GF-D8 (cell line): Measurements from ENCODE around the gene PPDPF.
"Not testable (repeated sequence)": the region's sequence is repeated elsewhere in the genome, so short reads cannot be mapped to it uniquely, and the experiment has no call there.

Experiments used
- DNase-seq: peaks from one replicate; lab custom pipeline; 2025; lab: John Stamatoyannopoulos, UW

PPDPF gene, protein sequence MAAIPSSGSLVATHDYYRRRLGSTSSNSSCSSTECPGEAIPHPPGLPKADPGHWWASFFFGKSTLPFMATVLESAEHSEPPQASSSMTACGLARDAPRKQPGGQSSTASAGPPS

DNA sequence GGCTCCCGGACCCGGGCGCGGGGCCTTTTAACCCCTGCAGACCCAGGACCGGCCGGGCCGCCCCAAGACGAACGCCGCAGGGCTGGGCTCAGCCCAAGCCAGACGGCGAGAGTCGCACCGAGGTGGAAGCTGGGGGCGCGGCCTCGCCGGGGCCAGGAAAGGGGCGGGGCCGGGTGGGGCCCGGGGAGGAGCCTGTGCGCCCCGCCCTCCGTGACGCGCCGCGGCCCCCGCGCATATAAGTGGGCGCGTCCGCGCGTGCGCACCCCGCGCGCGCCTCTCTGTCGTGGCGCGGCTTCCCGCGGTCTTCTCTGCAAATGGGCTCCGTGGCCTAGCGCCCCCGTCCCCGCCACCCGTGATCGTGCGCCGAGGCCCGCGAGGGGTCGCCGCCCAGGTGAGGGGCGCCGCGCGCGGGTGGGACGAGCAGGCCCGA lies at the start of gene PPDPF:
TSS of gene PPDPF (plus strand) at position 262 of the 430 bp plus-strand sequence. CDS start 544 bp downstream, outside the sequence.
- DNase-seq: peak; percentile 24

DNA sequence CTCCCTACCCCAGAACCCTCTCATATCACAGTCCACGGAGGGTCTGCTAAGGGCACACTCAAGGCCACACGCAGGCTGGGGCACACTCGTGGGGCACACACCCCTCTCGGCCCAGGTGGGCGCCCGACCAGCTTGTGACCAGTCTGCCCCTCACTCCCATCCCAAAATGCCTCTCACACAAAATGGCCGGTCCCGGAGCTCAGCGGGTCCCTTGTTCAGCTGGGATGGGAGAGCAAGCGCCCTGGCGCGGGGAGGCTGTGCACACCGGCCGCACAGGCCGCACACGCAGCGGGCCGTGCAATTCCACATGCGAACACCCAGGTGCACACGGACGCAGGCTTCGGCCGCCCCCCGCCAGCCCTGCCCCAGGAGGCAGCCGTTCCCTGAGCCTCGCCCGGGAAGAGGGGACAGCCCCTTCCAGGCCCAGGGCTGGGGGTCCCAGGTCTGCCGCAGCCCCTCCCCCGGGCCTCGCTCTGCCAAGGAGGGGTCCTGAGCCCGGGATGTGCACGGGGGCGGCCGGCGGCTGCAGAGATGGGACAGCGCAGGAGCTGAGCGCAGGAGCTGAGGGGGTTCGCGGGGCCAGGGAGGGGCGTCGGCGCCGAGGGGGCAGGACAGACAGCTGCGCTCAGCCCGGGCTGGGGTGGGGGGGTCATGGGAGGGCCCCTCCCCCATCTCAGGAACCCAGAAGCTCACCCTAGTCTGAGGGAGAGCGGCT lies 49.4 kb upstream of the PPDPF start:
- DNase-seq: no peak

DNA sequence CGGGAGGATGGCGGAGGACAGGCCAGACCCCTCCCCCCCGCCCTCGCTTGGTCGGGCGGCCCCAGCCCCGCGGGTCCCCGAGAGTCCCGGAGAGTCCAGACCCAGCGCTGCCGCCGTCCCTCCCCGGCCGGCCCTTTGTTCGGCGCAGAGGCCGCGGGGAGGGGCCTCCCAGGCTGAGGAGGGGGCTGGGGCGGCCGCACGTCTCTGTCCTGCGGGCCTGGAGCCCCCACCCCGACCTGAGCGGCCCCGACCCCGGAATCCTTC lies 48.9 kb upstream of the PPDPF start:
- no peak for DNase-seq

DNA sequence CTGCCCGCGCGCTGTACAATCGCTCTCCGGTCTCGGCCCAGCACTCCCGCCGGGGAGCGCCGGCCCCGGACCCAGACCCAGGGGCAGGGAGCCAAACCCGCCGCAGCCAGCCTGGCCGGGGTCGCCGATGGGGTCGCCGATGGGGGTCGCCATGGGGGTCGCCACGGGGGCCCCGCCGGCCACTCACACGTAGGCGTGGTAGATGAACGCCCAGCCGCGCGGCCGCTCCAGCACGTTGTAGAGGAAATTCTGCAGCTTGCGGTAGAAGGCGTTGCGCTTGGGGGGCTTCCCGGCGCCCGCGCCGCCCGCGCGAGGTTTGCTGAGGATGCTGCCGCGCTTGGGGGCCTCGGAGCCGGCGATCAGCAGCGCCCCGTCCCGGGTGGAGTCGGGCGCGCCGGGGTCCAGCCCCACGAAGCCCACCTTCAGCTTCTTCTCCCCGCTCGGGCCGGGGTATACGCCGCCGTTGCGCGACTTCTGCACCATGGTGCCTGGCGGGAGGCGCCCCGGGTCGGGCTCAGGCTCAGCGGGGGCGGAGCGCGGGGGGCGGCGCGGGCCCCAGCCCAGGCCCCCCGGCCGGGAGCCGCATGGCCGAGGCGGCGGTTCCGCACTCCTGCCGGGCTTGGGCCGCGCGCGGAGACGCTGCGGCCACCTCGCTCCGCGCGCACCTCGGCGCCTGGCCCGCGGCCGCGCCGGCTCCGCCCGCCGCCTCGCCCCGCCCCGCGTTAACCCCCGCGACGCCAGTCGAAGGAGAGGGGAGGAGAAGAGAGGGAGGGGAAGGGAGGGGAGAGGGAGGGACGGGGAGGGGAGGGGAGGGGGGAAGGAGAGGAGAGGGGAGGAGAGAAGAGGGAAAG lies 48.4 kb upstream of the PPDPF start, which contains the start of gene KCNQ2:
TSS of gene KCNQ2 (minus strand) at position 675 of the 851 bp plus-strand sequence. CDS start at position 483, 192 bp downstream.
- DNase-seq: no peak

- DNase-seq: no peak
Measured at GRCh38 chr20:63472862-63473390, 47.6 kb upstream of the PPDPF start.

GRCh38 chr20:63473555-63474449 lies 46.8 kb upstream of the PPDPF start:
- no peak for DNase-seq

- no peak for DNase-seq
Measured at GRCh38 chr20:63475209-63475608, 45.4 kb upstream of the PPDPF start.

- DNase-seq: no peak
Measured at GRCh38 chr20:63477061-63477616, 43.4 kb upstream of the PPDPF start.

- DNase-seq: no peak
Measured at GRCh38 chr20:63477944-63478343, 42.6 kb upstream of the PPDPF start.

- no peak for DNase-seq
Measured at GRCh38 chr20:63478346-63479302, 41.9 kb upstream of the PPDPF start.

DNA sequence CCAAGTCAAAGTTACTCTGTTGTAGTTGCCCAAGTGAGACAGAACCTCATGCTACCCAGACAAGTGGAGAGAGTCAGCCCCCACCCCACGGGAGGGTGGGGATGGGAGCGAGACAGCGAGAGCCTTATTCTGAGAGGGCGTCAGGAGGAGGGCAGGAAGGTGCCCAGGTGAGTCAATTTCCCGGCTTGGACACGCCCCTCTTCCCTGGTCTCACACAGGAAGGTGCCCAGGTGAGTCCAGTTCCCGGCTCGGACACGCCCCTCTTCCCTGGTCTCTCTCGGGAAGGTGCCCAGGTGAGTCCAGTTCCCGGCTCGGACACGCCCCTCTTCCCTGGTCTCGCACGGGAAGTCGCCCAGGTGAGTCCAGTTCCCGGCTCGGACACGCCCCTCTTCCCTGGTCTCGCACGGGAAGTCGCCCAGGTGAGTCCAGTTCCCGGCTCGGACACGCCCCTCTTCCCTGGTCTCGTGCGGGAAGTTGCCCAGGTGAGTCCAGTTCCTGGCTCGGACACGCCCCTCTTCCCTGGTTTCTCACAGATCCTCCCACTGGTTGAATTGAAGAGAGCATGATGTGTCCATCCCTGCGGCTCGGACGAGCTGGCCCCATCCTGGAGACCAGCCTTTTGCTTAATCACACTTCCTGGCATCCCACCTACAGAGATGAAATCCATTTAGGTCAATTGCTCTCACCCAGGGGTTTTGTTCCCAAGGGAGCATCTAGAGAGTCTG lies 40.7 kb upstream of the PPDPF start:
- not testable (repeated sequence) for DNase-seq

GRCh38 chr20:63481503-63481902 lies 39.1 kb upstream of the PPDPF start:
- no peak for DNase-seq

- no peak for DNase-seq
Measured at GRCh38 chr20:63482021-63482587, 38.5 kb upstream of the PPDPF start.

DNA sequence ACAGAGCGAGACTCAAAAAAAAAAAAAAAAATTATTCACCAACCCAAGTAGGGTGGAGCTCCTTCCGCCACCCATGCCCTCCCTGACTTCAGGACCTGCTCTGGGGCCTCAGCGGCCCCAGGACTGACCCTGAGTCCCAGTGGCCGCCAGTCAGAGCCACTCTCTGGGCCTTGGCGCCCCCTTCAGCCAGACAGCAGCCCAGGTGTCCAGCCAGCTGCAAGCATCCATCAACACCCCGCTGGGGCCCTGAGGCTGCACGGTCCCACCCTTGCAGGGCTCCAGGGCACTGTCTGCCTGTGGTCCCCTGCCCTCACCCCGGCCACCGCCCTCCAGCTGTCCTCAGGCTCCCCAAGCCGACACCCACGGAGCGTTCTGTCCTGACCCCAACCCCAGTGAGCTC lies 36.7 kb upstream of the PPDPF start:
- DNase-seq: no peak

DNA sequence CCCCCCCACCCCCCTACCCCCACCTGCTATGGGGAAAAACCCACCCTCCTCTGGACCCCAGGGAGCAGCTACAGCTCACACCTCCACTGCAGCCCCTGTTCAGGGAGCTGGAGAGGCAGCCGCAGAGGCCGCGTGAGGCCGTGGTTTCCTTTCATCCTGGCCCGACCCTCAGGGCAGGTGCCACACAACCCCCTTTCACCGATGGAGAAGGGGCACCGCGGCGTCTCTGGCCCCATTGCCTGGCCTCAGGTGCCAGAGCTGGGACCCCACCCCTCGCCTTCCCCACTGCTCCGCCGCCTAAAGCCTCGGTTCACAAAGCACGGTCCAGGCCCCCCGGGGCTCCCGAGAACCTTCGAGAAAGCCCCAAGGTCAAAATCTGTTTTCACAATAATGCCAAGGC lies 36.3 kb upstream of the PPDPF start:
- DNase-seq: no peak

DNA sequence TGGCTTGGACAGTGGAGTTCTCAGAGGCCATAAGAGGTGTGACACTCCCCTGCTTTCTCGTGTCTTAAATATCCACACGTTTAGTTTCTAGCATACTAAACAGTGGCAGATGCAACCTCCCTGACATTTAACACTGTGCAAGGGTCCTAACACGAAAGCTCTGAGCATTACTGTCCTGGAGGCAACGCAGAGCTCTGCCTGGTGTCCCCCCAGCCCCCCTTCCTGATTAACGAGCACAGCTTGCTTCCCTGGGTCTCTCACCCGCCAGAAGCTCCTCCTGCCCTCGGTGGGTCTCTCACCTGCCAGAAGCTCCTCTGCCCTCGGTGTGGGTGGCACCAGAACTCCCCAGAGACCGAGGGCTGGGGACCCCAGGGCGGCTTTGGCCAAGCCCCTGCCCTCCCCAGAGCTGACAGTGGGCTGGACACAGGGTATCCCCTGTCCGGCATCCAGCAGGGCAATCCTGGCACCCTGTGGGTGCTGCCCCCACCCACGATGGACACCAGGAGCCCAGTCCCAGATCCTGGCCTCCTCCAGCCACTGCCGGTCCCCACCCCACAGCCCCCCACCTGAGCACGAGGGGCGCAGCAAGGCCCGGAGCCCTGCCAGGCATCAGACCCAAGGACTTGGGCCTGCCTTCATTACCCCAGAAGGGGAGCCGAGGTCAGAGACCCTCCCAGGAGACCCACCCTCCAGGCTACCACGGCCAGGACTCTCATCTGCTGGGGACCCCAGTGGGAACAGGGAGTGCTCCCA lies 35.7 kb upstream of the PPDPF start:
- DNase-seq: no peak

DNA sequence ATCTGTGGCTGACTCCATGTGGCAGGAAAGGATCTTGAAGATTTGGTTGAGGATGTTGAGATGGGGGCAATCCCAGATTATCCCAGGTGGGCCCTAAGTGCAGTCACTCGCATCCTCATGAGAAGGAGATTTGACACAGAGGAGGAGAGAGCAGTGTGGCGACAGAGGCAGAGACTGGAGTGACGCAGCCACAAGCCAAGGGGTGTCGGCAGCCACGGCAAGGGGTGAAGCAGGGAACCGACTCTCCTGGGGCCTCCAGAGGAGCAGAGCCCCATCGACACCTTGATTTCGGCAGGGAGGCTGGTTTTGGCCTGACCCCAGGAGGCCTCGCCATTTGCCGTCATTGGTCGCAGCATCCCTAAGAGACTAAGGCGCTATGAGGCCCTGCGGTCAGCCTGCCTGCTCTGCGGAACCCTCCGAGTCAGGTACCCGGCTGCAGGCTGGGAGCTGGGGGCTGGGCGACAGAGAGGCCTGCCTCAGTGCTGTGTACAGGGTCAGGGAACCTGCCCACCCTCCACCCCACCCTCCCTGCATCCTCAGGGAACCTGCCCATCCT lies 34.2 kb upstream of the PPDPF start:
- DNase-seq: no peak

DNA sequence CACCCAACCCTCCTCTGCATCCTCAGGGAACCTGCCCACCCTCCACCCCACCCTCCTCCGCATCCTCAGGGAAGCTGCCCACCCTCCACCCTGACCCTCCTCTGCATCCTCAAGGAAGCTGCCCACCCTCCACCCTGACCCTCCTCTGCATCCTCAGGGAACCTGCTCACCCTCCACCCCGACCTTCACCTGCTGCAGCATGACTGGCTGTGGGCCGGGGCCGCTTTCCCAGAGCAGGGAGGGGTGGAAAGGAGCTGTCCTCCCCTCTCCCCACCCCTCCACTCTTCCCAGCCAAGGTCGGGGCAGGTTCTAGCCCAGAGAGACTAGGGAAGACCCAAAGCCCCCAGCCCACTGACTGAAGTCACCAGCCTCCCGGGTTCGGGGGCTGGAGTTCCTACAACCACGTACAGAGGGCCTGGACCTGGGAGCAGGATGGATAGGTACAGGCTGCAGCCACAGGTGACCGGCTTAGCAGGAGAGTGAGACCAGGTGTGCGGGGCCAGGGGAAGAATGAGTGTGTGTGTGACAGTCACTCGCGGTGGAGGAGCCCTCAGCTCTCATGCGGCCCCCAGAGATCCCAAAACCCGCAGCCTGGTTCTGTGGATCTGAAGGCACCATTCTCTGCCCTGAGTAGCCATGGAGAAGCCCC lies 33.3 kb upstream of the PPDPF start:
- no peak for DNase-seq
